SK-N-SH (cell line): ENCODE data around the gene TRAPPC13. TPM values are rescaled to one million over a fixed set of nuclear protein-coding genes. Genes with fewer than 3 reads are reported as not detected.

Experiments
- CTCF ChIA-PET: fragments of 300-600, 350-600 bp; formaldehyde crosslinking; extraction: SDS; loops from one replicate; lab custom pipeline; 2021; lab: Yijun Ruan, JAX
- POLR2A ChIA-PET: fragments of 350-600 bp; sonication (Branson Sonifier 250); formaldehyde crosslinking; extraction: SDS; loops from one replicate; lab custom pipeline; 2020; ENCODE audit warnings: antibody characterized with exemption, inconsistent platforms; lab: Yijun Ruan, JAX
- DNase-seq: peaks from one replicate; pipeline ENCODE4 v3.0.0; 2012
- H2AFZ ChIP-seq: fragments of 200-600 bp; sonication (generic); 2 replicates; pipeline ENCODE4 v1.8.1; 2016; ENCODE audit warnings: antibody characterized with exemption, mild to moderate bottlenecking, low read depth
- H3F3A ChIP-seq: fragments of 200-600 bp; sonication (generic); replicated peaks from 2 replicates; pipeline ENCODE3; 2016; ENCODE audit warnings: antibody characterized with exemption, mild to moderate bottlenecking; ENCODE audit not compliant: insufficient read depth
- H3K27ac ChIP-seq, 2 experiments: fragments of 200-500 bp in 1 of 2; fragments of 200-600 bp in 1 of 2; sonication (Bioruptor generic) in 1 of 2; sonication (generic), shearing (Covaris generic) in 1 of 2; 2 replicates each; pipeline versions ENCODE4 v1.5.1 to v1.6.1; 2014 to 2016; ENCODE audit warnings: low read depth in 2 of 2, inconsistent platforms in 1 of 2, low read length in 1 of 2, mild to moderate bottlenecking in 1 of 2, mixed read lengths in 1 of 2
- H3K27me3 ChIP-seq: fragments of 200-600 bp; sonication (generic), shearing (Covaris generic); 2 replicates; pipeline ENCODE4 v1.6.1; 2016; ENCODE audit warnings: mixed run types; ENCODE audit not compliant: insufficient read depth
- H3K36me3 ChIP-seq, 2 experiments: fragments of 200-500 bp in 1 of 2; fragments of 200-600 bp in 1 of 2; sonication (Bioruptor generic) in 1 of 2; sonication (generic) in 1 of 2; replicated peaks in 1 of 2; 2 replicates each; pipeline versions ENCODE3 to v1.5.1; 2014 to 2016; ENCODE audit warnings: low read length in 1 of 2, mild to moderate bottlenecking in 1 of 2; ENCODE audit not compliant: insufficient read depth in 2 of 2, control insufficient read depth in 1 of 2
- H3K4me1 ChIP-seq, 2 experiments: fragments of 200-500 bp in 1 of 2; fragments of 200-600 bp in 1 of 2; sonication (Bioruptor generic) in 1 of 2; sonication (generic), shearing (Covaris generic) in 1 of 2; 2 replicates each; pipeline versions ENCODE4 v1.5.1 to v1.6.1; 2014 to 2016; ENCODE audit warnings: low read depth in 1 of 2, low read length in 1 of 2, mixed run types in 1 of 2; ENCODE audit not compliant: insufficient read depth in 2 of 2, control insufficient read depth in 1 of 2
- H3K4me2 ChIP-seq: fragments of 200-600 bp; sonication (generic), shearing (Covaris generic); 2 replicates; pipeline ENCODE4 v1.6.1; 2017; ENCODE audit warnings: mixed run types
- H3K4me3 ChIP-seq, 2 experiments: fragments of 200-500 bp in 1 of 2; fragments of 200-600 bp in 1 of 2; sonication (Bioruptor generic) in 1 of 2; sonication (generic), shearing (Covaris generic) in 1 of 2; 2 replicates each; pipeline versions ENCODE4 v1.5.1 to v1.8.1; 2014 to 2016; ENCODE audit warnings: low read depth in 2 of 2, inconsistent platforms in 1 of 2, low read length in 1 of 2, mild to moderate bottlenecking in 1 of 2, mixed read lengths in 1 of 2, moderate library complexity in 1 of 2
- H3K79me2 ChIP-seq: fragments of 200-600 bp; sonication (generic); 2 replicates; pipeline ENCODE4 v1.8.1; 2017; ENCODE audit warnings: mild to moderate bottlenecking; ENCODE audit not compliant: insufficient read depth
- H3K9ac ChIP-seq: fragments of 200-600 bp; sonication (generic); 2 replicates; pipeline ENCODE4 v1.6.1; 2017; ENCODE audit warnings: mixed run types
- H3K9me2 ChIP-seq: fragments of 200-600 bp; sonication (generic); 2 replicates; pipeline ENCODE4 v1.6.1; 2017; ENCODE audit warnings: mixed run types
- H3K9me3 ChIP-seq: fragments of 200-600 bp; sonication (generic); 2 replicates; pipeline ENCODE4 v1.6.1; 2017; ENCODE audit warnings: mixed run types, mild to moderate bottlenecking, moderate library complexity
- H4K20me1 ChIP-seq: fragments of 200-600 bp; sonication (generic); 2 replicates; pipeline ENCODE4 v1.6.1; 2017; ENCODE audit warnings: mild to moderate bottlenecking, mixed run types; ENCODE audit not compliant: insufficient read depth
- EZH2phosphoT487 ChIP-seq: fragments of 200-600 bp; sonication (generic); IDR thresholded peaks from 2 replicates; pipeline ENCODE4 v1.6.1; 2017; ENCODE audit warnings: low read depth, mixed run types, mild to moderate bottlenecking, antibody characterized with exemption, moderate library complexity, borderline replicate concordance
- MEF2A ChIP-seq: IDR thresholded peaks from 2 replicates; pipeline ENCODE4 v1.4.0; 2012; ENCODE audit warnings: low read depth, borderline replicate concordance
- MXI1 ChIP-seq: IDR thresholded peaks from 2 replicates; pipeline ENCODE4 v1.6.1; 2012; ENCODE audit warnings: mild to moderate bottlenecking, low read depth, low read length, improper control_type of control experiment
- POLR2AphosphoS5 ChIP-seq: IDR thresholded peaks from 2 replicates; pipeline ENCODE4 v1.6.1; 2012; ENCODE audit warnings: low read depth, low read length
- RAD21 ChIP-seq: IDR thresholded peaks from 2 replicates; pipeline ENCODE4 v1.6.1; 2012; ENCODE audit warnings: mild to moderate bottlenecking, low read length
- RFX5 ChIP-seq: IDR thresholded peaks from 2 replicates; pipeline ENCODE4 v1.6.1; 2012; ENCODE audit warnings: mild to moderate bottlenecking, improper control_type of control experiment, low read length
- RXRA ChIP-seq: IDR thresholded peaks from 2 replicates; pipeline ENCODE4 v1.4.0; 2012; ENCODE audit warnings: low read depth, mild to moderate bottlenecking, borderline replicate concordance
- SIN3A ChIP-seq: IDR thresholded peaks from 2 replicates; pipeline ENCODE4 v1.6.1; 2012; ENCODE audit warnings: low read depth, mild to moderate bottlenecking, low read length, moderate library complexity, borderline replicate concordance
- USF1 ChIP-seq: IDR thresholded peaks from 2 replicates; pipeline ENCODE4 v1.4.0; 2012; ENCODE audit warnings: low read depth, borderline replicate concordance
- WGBS: methylation state at CpG from one replicate; pipeline ENCODE4 v1.1.6; 2017; ENCODE audit warnings: low lambda C conversion rate; 5-methylcytosine and 5-hydroxymethylcytosine counted together
- polyA plus RNA-seq, 3 experiments: library from polyadenylated mRNA; depleted of rRNA; stranded (reverse); fragments of >200 nt; gene quantifications; 2 replicates each; pipeline ENCODE4 v1.2.3, GENCODE V29; 2012
- TF ChIP-seq, protein P1 (sequence below): fragments of 200-600 bp; sonication (generic); IDR thresholded peaks from 2 replicates; pipeline ENCODE4 v1.6.1; 2017; ENCODE audit warnings: antibody characterized with exemption, mild to moderate bottlenecking, moderate library complexity
- TF ChIP-seq, protein P2 (sequence below): IDR thresholded peaks from 2 replicates; pipeline ENCODE4 v1.4.0; 2012; ENCODE audit warnings: low read depth
- TF ChIP-seq, protein P3 (sequence below): IDR thresholded peaks from 2 replicates; pipeline ENCODE4 v1.4.0; 2012; ENCODE audit warnings: low read depth, borderline replicate concordance

The TRAPPC13 gene
- polyA plus RNA-seq, 1 of the 3 experiments (the other 2 are of a cell fraction) = 10.7 TPM

DNA sequence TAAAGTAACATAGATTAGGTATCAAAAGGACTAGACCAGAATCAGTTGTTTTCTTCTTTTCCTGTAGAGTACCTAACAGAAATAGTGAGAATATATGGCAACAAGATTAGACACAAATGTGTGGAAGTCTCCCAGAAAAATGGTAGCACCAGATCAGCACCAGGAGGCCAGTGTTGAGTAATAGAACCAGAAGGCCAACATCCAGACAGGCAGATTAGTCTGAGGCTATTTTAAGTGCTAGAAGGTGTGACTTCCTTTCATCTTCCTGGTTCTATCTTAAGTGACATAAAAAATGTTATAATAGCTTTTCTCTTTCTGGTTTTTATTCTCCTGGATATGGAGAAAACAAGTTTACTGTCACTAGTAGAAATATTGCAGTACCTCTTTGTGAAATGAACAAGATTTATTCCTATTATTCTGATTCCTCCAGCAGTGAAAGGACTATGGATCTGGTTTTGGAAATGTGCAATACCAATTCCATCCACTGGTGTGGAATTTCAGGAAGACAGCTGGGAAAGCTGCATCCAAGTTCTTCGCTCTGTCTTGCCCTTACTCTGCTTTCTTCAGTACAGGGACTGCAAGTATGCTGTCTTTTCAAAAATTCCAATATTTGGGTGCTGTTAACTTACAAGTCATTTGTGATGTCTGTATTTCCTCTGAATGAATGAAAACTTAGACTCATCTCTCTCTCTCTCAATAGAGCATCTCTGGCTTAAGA, 39.1 kb downstream of the TRAPPC13 start:
- H3K9me2 ChIP-seq = no peaks in the 10 kb centered on the region
- no peaks in the 10 kb centered on the region for H4K20me1 ChIP-seq
- H3K4me2 ChIP-seq = no peak overlapping the region
- DNase-seq = peak; percentile 17
- H3K27ac ChIP-seq = no peak overlapping the region
- ChIA-PET CTCF (interaction anchor here (0.9 to 4.3 kb wide), 5 partner anchors 11 to 31 kb away, joined by 3 to 24 read pairs (median 7); no protein-coding TSS in a partner anchor), POLR2A (no interaction called here)
- H3K4me1 ChIP-seq = no peaks in the 10 kb centered on the region
- no peaks in the 10 kb centered on the region for H3F3A ChIP-seq
- no peak overlapping the region for H2AFZ ChIP-seq
- peaks cover 54 to 75% of the 10 kb centered on the region in 2 experiments for H3K36me3 ChIP-seq
- H3K27me3 ChIP-seq = no peaks in the 10 kb centered on the region
- no peaks in the 10 kb centered on the region for H3K9me3 ChIP-seq
- 100% methylated on average over 1 of the region's 1 CpG for WGBS
- H3K79me2 ChIP-seq = no peaks in the 10 kb centered on the region
- TF ChIP-seq RAD21 (peak; percentile 8; the same call in 1 of the 2 replicates), MXI1 (no peak), USF1 (no peak), POLR2AphosphoS5 (no peak), SIN3A (no peak)
- TF ChIP-seq, protein P1, sequence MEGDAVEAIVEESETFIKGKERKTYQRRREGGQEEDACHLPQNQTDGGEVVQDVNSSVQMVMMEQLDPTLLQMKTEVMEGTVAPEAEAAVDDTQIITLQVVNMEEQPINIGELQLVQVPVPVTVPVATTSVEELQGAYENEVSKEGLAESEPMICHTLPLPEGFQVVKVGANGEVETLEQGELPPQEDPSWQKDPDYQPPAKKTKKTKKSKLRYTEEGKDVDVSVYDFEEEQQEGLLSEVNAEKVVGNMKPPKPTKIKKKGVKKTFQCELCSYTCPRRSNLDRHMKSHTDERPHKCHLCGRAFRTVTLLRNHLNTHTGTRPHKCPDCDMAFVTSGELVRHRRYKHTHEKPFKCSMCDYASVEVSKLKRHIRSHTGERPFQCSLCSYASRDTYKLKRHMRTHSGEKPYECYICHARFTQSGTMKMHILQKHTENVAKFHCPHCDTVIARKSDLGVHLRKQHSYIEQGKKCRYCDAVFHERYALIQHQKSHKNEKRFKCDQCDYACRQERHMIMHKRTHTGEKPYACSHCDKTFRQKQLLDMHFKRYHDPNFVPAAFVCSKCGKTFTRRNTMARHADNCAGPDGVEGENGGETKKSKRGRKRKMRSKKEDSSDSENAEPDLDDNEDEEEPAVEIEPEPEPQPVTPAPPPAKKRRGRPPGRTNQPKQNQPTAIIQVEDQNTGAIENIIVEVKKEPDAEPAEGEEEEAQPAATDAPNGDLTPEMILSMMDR = peak; percentile 60
- no peak overlapping the region for H3K4me3 ChIP-seq
- no peak overlapping the region for H3K9ac ChIP-seq

DNA sequence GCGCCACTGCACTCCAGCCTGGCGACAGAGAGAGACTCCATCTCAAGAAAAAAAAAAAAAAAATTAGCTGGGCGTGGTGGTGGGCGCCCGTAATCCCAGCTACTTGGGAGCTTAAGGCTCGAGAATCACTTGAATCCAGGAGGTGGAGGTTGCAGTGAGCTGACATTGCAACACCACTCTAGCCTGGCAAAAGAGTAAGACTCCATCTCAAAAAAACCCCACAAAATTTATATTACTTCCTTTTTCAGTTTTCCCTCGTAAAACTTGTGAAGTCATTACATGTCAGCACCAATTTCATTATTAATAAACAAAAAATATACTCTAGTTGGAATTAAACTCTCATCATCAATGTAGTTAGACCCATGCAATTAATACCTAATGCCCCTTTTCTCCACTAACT, 43.9 kb downstream of the TRAPPC13 start:
- H3K4me1 ChIP-seq = no peaks in the 10 kb centered on the region
- H3K9ac ChIP-seq = no peak overlapping the region
- no peak for DNase-seq
- ChIA-PET CTCF (no interaction called here), POLR2A (no interaction called here)
- H3F3A ChIP-seq = no peaks in the 10 kb centered on the region
- H3K79me2 ChIP-seq = no peaks in the 10 kb centered on the region
- peaks cover 36 to 70% of the 10 kb centered on the region in 2 experiments for H3K36me3 ChIP-seq
- H3K27ac ChIP-seq = no peak overlapping the region
- no peaks in the 10 kb centered on the region for H3K9me3 ChIP-seq
- no peak overlapping the region for H3K4me3 ChIP-seq
- no peaks in the 10 kb centered on the region for H3K9me2 ChIP-seq
- no peak overlapping the region for H2AFZ ChIP-seq
- no peaks in the 10 kb centered on the region for H3K27me3 ChIP-seq
- TF ChIP-seq, protein P2, sequence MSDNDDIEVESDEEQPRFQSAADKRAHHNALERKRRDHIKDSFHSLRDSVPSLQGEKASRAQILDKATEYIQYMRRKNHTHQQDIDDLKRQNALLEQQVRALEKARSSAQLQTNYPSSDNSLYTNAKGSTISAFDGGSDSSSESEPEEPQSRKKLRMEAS = no peak
- TF ChIP-seq EZH2phosphoT487 (no peak), RFX5 (no peak), RXRA (no peak), RAD21 (no peak), MEF2A (no peak)
- TF ChIP-seq, protein P3, sequence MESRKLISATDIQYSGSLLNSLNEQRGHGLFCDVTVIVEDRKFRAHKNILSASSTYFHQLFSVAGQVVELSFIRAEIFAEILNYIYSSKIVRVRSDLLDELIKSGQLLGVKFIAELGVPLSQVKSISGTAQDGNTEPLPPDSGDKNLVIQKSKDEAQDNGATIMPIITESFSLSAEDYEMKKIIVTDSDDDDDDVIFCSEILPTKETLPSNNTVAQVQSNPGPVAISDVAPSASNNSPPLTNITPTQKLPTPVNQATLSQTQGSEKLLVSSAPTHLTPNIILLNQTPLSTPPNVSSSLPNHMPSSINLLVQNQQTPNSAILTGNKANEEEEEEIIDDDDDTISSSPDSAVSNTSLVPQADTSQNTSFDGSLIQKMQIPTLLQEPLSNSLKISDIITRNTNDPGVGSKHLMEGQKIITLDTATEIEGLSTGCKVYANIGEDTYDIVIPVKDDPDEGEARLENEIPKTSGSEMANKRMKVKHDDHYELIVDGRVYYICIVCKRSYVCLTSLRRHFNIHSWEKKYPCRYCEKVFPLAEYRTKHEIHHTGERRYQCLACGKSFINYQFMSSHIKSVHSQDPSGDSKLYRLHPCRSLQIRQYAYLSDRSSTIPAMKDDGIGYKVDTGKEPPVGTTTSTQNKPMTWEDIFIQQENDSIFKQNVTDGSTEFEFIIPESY = no peak
- 81% methylated on average over 7 of the region's 7 CpGs for WGBS
- H4K20me1 ChIP-seq = no peaks in the 10 kb centered on the region
- H3K4me2 ChIP-seq = no peak overlapping the region
